Right lobe of liver (tissue), 4 donors: ENCODE data around the gene UBASH3B.

Experiments used
- CTCF ChIP-seq, 4 donors: fragments of 200-600 bp in 3 of 4; fragments of 450-650 bp in 1 of 4; IDR thresholded peaks; one replicate each; pipeline versions ENCODE4 v1.5.1 to v1.8.0; 2016 to 2022; ENCODE audit warnings: antibody characterized with exemption in 4 of 4, mild to moderate bottlenecking in 2 of 4
- POLR2A ChIP-seq: fragments of 450-650 bp; IDR thresholded peaks from one replicate; pipeline ENCODE4 v1.6.1; 2017; ENCODE audit warnings: antibody characterized with exemption, mild to moderate bottlenecking
- donor health status: DM: no; HTN: no; CAD: no.
- donor health status: DM: no; HTN: no; CAD: no.
- donor health status: DM: no; HTN: yes; CAD: no.

- TF ChIP-seq CTCF (IDR thresholded peaks at IDR 0.05) (no peak), POLR2A (no peak)
Observed at GRCh38 chr11:122701143-122701542, 45.6 kb downstream of the UBASH3B start.
